Gastroesophageal sphincter (tissue), 4 donors: Measurements from ENCODE around the gene BRD4. TPM values are rescaled to one million over a fixed set of nuclear protein-coding genes. Genes with fewer than 3 reads are reported as not detected.

Source experiments
- ATAC-seq: fragments of 150-250 bp; one replicate; pipeline ENCODE4 v1.9.1; 2016; ENCODE audit warnings: mild to moderate bottlenecking, moderate library complexity
- H3K27ac ChIP-seq, 4 donors: fragments of 200-600 bp; sonication (generic) in 3 of 4; 1 replicate in 3 of 4; 2 replicates in 1 of 4; pipeline ENCODE4 v1.5.1; 2016 to 2019
- H3K27me3 ChIP-seq: fragments of 200-600 bp; sonication (generic); one replicate; pipeline ENCODE4 v1.5.1; 2019
- H3K36me3 ChIP-seq, 2 donors: fragments of 200-600 bp; sonication (generic); one replicate each; pipeline ENCODE4 v1.5.1; 2019; ENCODE audit warnings: control low read depth in 1 of 2
- H3K4me1 ChIP-seq, 3 donors: fragments of 200-600 bp; sonication (generic); 1 replicate in 2 of 3; 2 replicates in 1 of 3; pipeline ENCODE4 v1.5.1; 2016 to 2019; ENCODE audit warnings: control low read depth in 2 of 3
- H3K4me3 ChIP-seq, 2 donors: fragments of 200-600 bp; sonication (generic); one replicate each; pipeline ENCODE4 v1.5.1; 2019; ENCODE audit warnings: mild to moderate bottlenecking in 1 of 2, moderate library complexity in 1 of 2
- H3K9me3 ChIP-seq, 3 donors: fragments of 200-600 bp; sonication (generic); one replicate each; pipeline ENCODE4 v1.5.1; 2017 to 2019; ENCODE audit warnings: control low read depth in 2 of 3
- CTCF ChIP-seq, 4 experiments: fragments of 200-600 bp in 2 of 4; fragments of 450-650 bp in 2 of 4; sonication (generic) in 1 of 4; IDR thresholded peaks; one replicate each; pipeline ENCODE4 v1.5.1; 2017 to 2019; ENCODE audit warnings: antibody characterized with exemption in 4 of 4, mild to moderate bottlenecking in 2 of 4, moderate library complexity in 2 of 4
- EP300 ChIP-seq: sonication (generic); formaldehyde crosslinking; IDR thresholded peaks from one replicate; pipeline ENCODE4 v1.6.1; 2017; ENCODE audit warnings: antibody characterized with exemption, mild to moderate bottlenecking
- POLR2A ChIP-seq, 2 donors: fragments of 450-650 bp; IDR thresholded peaks; one replicate each; pipeline ENCODE4 v1.6.1; 2017; ENCODE audit warnings: antibody characterized with exemption in 2 of 2, mild to moderate bottlenecking in 2 of 2, moderate library complexity in 1 of 2
- POLR2AphosphoS5 ChIP-seq: sonication (generic); formaldehyde crosslinking; IDR thresholded peaks from one replicate; pipeline ENCODE4 v1.6.1; 2017; ENCODE audit warnings: antibody characterized with exemption
- WGBS, 2 donors: methylation state at CpG; one replicate each; pipeline ENCODE4 v1.1.5; 2018; ENCODE audit warnings: low coverage in 1 of 2; 5-methylcytosine and 5-hydroxymethylcytosine counted together
- total RNA-seq, 4 donors: library from RNA; depleted of rRNA; stranded (reverse); fragments of >200 nt; gene quantifications; one replicate each; pipeline ENCODE4 v1.1.0, GENCODE V29; 2016

The BRD4 gene
- total RNA-seq, 4 donors from 2014 or later, result 29.6 to 49.3 (median 34.4) TPM

- no peaks in the 10 kb centered on the region for H3K36me3 ChIP-seq
- H3K9me3 ChIP-seq, result no peaks in the 10 kb centered on the region
- WGBS, 2 donors, result 56 to 77% methylated on average over 3 to 4 of the region's 4 CpGs
- H3K4me3 ChIP-seq, result no peak overlapping the region
- H3K27ac ChIP-seq, result no peak overlapping the region
- H3K27me3 ChIP-seq, result no peaks in the 10 kb centered on the region
- H3K4me1 ChIP-seq, result peaks cover 38 to 100% (median 77%) of the 10 kb centered on the region in 3 donors
- ATAC-seq, result no peak
- no peak for TF ChIP-seq POLR2AphosphoS5
- no peak for TF ChIP-seq POLR2A (IDR thresholded peaks at IDR 0.05)
- TF ChIP-seq EP300, result no peak
- no peak for TF ChIP-seq CTCF (IDR thresholded peaks at IDR 0.05)
These were observed 40.8 kb downstream of the BRD4 start for GRCh38 chr19:15291548-15292021.

- 73 to 100% methylated on average over 1 of the region's 1 CpG for WGBS, 2 donors
These were observed 41.2 kb downstream of the BRD4 start for GRCh38 chr19:15291089-15291488.

GRCh38 chr19:15290166-15290565, 42.2 kb downstream of the BRD4 start:
- H3K27me3 ChIP-seq, result no peaks in the 10 kb centered on the region
- no peak overlapping the region for H3K27ac ChIP-seq
- no peak overlapping the region for H3K4me3 ChIP-seq
- peaks cover 48 to 100% (median 77%) of the 10 kb centered on the region in 3 donors for H3K4me1 ChIP-seq
- ATAC-seq, result no peak
- no peaks in the 10 kb centered on the region for H3K9me3 ChIP-seq
- 44 to 53% methylated on average over 6 to 7 of the region's 7 CpGs for WGBS, 2 donors
- no peaks in the 10 kb centered on the region for H3K36me3 ChIP-seq
- TF ChIP-seq CTCF (IDR thresholded peaks at IDR 0.05), result no peak
- no peak for TF ChIP-seq EP300
- TF ChIP-seq POLR2AphosphoS5, result no peak
- TF ChIP-seq POLR2A (IDR thresholded peaks at IDR 0.05), result no peak

More at GRCh38 chr19:15291089-15291488, 41.2 kb downstream of the BRD4 start:
- H3K27ac ChIP-seq, result no peak overlapping the region
- TF ChIP-seq CTCF (IDR thresholded peaks at IDR 0.05), result no peak
- TF ChIP-seq POLR2A (IDR thresholded peaks at IDR 0.05), result no peak
- TF ChIP-seq EP300, result no peak
- TF ChIP-seq POLR2AphosphoS5, result no peak
- H3K36me3 ChIP-seq, result no peaks in the 10 kb centered on the region
- no peaks in the 10 kb centered on the region for H3K27me3 ChIP-seq
- H3K9me3 ChIP-seq, result no peaks in the 10 kb centered on the region
- ATAC-seq, result no peak
- no peak overlapping the region for H3K4me3 ChIP-seq
- peaks cover 43 to 100% (median 75%) of the 10 kb centered on the region in 3 donors for H3K4me1 ChIP-seq

- Histone ChIP-seq H3K9me3 (no peaks in the 10 kb centered on the region), H3K27me3 (no peaks in the 10 kb centered on the region), H3K4me1 (peaks cover 48 to 100% (median 77%) of the 10 kb centered on the region in 3 donors), H3K27ac (no peak overlapping the region), H3K36me3 (no peaks in the 10 kb centered on the region), H3K4me3 (no peak overlapping the region)
- WGBS, 2 donors, result 41 to 83% methylated on average over 1 to 3 of the region's 3 CpGs
- ATAC-seq, result no peak
- TF ChIP-seq POLR2AphosphoS5, result no peak
- no peak for TF ChIP-seq CTCF (IDR thresholded peaks at IDR 0.05)
- TF ChIP-seq EP300, result no peak
- no peak for TF ChIP-seq POLR2A (IDR thresholded peaks at IDR 0.05)
These were observed 42.7 kb downstream of the BRD4 start for GRCh38 chr19:15289673-15290072.
